K562 (cell line): ENCODE results near the gene PDCD10. TPM values are rescaled to one million over a fixed set of nuclear protein-coding genes. Genes with fewer than 3 reads are reported as not detected.

Source experiments
- ARID2 ChIP-seq: fragments of 450-650 bp; IDR thresholded peaks from 2 replicates; pipeline ENCODE4 v1.6.1; 2017; ENCODE audit warnings: antibody characterized with exemption, mild to moderate bottlenecking
- CBFA2T3 ChIP-seq: fragments of 450-650 bp; IDR thresholded peaks from 2 replicates; pipeline ENCODE4 v1.6.1; 2017
- COPS2 ChIP-seq: fragments of 450-650 bp; conservative IDR thresholded peaks from 2 replicates; pipeline ENCODE4 v1.6.1; 2016; ENCODE audit warnings: mild to moderate bottlenecking, moderate library complexity
- KDM2B ChIP-seq: fragments of 250-450 bp; sonication (Bioruptor Pico); IDR thresholded peaks from 2 replicates; pipeline ENCODE4 v1.8.0; 2021; ENCODE audit warnings: mild to moderate bottlenecking, moderate library complexity
- NRF1 ChIP-seq, 2 experiments: fragments of 450-650 bp; IDR thresholded peaks in 1 of 2; conservative IDR thresholded peaks in 1 of 2; 2 replicates each; pipeline ENCODE4 v1.6.1; 2014; ENCODE audit warnings: mild to moderate bottlenecking in 2 of 2
- PKNOX1 ChIP-seq: fragments of 450-650 bp; IDR thresholded peaks from 2 replicates; pipeline ENCODE4 v1.6.1; 2016
- SMC3 ChIP-seq: conservative IDR thresholded peaks from 2 replicates; pipeline ENCODE4 v1.6.1; 2011; ENCODE audit warnings: low read depth, low read length, improper control_type of control experiment; ENCODE audit not compliant: insufficient read depth
- XRCC4 ChIP-seq: IDR thresholded peaks from one replicate; pipeline ENCODE4 v1.6.1; 2011; ENCODE audit not compliant: insufficient read depth, insufficient read length; ENCODE audit errors: extremely low read depth
- ZNF316 ChIP-seq: fragments of 450-650 bp; IDR thresholded peaks from 2 replicates; pipeline ENCODE4 v1.6.1; 2016
- ZNF395 ChIP-seq: fragments of 200-800 bp; sonication (Bioruptor generic); IDR thresholded peaks from 2 replicates; pipeline ENCODE4 v1.6.1; 2017; ENCODE audit warnings: missing genetic modification characterization, missing compliant biosample characterization
- polyA plus RNA-seq, 8 experiments: library from polyadenylated mRNA; depleted of rRNA in 4 of 8; stranded (reverse) in 5 of 8; unstranded in 3 of 8; fragments of >200 nt; fragmentation: Nextera tagmentation in 2 of 8; fragmentation: Illumina TruSeq in 1 of 8; extraction: Ambion mirVana in 2 of 8; extraction: Trizol in 1 of 8; gene quantifications; 2 replicates each; pipeline versions ENCODE4 v1.2.1 to v1.2.3, GENCODE V29; 2011 to 2014; ENCODE audit warnings: inconsistent platforms in 1 of 8, missing spikeins in 1 of 8
- total RNA-seq, 7 experiments: library from RNA; depleted of rRNA in 6 of 7; stranded (reverse); fragments of >200 nt in 6 of 7; fragmentation: Illumina TruSeq in 2 of 7; extraction: Trizol in 2 of 7; gene quantifications; 2 replicates each; pipeline versions ENCODE4 v1.2.1 to v1.2.3, GENCODE V29; 2011 to 2021; ENCODE audit warnings: low replicate concordance in 1 of 7

The PDCD10 gene
- total and polyA plus RNA-seq, 9 of the 15 experiments (the other 6 are each of a cell fraction or from before 2014, with no cell fraction given), result 121 to 476 (median 232) TPM

GRCh38 chr3:167739190-167739810 lies 4.6 kb upstream of the PDCD10 start (continued):
- TF ChIP-seq PKNOX1, result peak; percentile 44; the same call in 1 of the 2 replicates
- no peak for TF ChIP-seq NRF1 (conservative IDR thresholded peaks at IDR 0.05 in 1 of 2, IDR thresholded peaks at IDR 0.05 in 1 of 2)
- TF ChIP-seq CBFA2T3, result peak; percentile 17; the same call in 1 of the 2 replicates
- TF ChIP-seq XRCC4, result no peak
- no peak for TF ChIP-seq KDM2B
- TF ChIP-seq SMC3, result no peak
- peak; percentile 65 for TF ChIP-seq ZNF316
- no peak for TF ChIP-seq ARID2
- TF ChIP-seq ZNF395 (CRISPR knock-in tag), result no peak
- TF ChIP-seq COPS2, result no peak
